ENCODE results near the gene IFIT1B. TPM values are rescaled to one million over a fixed set of nuclear protein-coding genes. Genes with fewer than 3 reads are reported as not detected.

IFIT1B gene
- total and polyA plus RNA-seq, 10 of the 15 experiments (the other 5 are each of a cell fraction or from before 2014, with no cell fraction given): 0.04 TPM; not detected in 9

GRCh38 chr10:89363729-89364442 is 14.0 kb upstream of the IFIT1B start (continued):
- peak; percentile 15; the same call in 1 of the 2 replicates for TF ChIP-seq MTA2 (IDR thresholded peaks at IDR 0.05; ENCODE audit: low read depth)

GRCh38 chr10:89364531-89364930 is 13.3 kb upstream of the IFIT1B start:
- in situ Hi-C loops (cut with MboI): no loop called here
- H2AFZ ChIP-seq (ENCODE audit: control insufficient read depth, low read depth, low read length): no peak overlapping the region
- ChIA-PET RAD21 (ENCODE audit: unreplicated experiment) (interaction anchor here (0.8 to 2.6 kb wide), 9 partner anchors 10 to 63 kb away, joined by 3 to 16 read pairs (median 3); partner anchors contain the start of genes IFIT2 and IFIT5), CTCF (interaction anchor here (0.9 to 2.8 kb wide), 11 partner anchors 10 to 146 kb away, joined by 3 to 9 read pairs (median 5); partner anchors contain the start of genes IFIT1, IFIT2 and LIPA), SMC1A (ENCODE audit: uncharacterized antibody, unreplicated experiment) (interaction anchor here (0.7 to 6.8 kb wide), 11 partner anchors 9 to 118 kb away, joined by 3 to 40 read pairs (median 5); partner anchors contain the start of gene IFIT2), POLR2A (interaction anchor here (0.8 to 1.2 kb wide), 3 partner anchors 8 to 37 kb away, joined by 4 read pairs; partner anchors contain the start of gene IFIT3)
- H3K27me3 ChIP-seq (replicated peaks in 1 of 2; ENCODE audit: control insufficient read depth in 2 of 2, insufficient read depth in 2 of 2, low read length in 1 of 2): no peaks in the 10 kb centered on the region
- H3K9me3 ChIP-seq (replicated peaks; ENCODE audit: control insufficient read depth, insufficient read depth, low read length): no peaks in the 10 kb centered on the region
- no peaks in the 10 kb centered on the region for H4K20me1 ChIP-seq (ENCODE audit: control insufficient read depth, insufficient read depth)
- no peak overlapping the region for H3K4me2 ChIP-seq (ENCODE audit: control insufficient read depth, insufficient read depth)
- peaks cover 30% of the 10 kb centered on the region for H3K4me1 ChIP-seq (ENCODE audit: control insufficient read depth, insufficient read depth, low read length)
- no peak for DNase-seq (ENCODE audit: low read depth, low spot score)
- H3K79me2 ChIP-seq (ENCODE audit: control insufficient read depth, insufficient read depth, low read length): no peaks in the 10 kb centered on the region
- H3K27ac ChIP-seq (ENCODE audit: control insufficient read depth, insufficient read depth): peak overlapping the region; percentile 59; the same call in 1 of the 2 replicates
- ATAC-seq: peak; percentile 45
- WGBS (ENCODE audit: insufficient coverage, insufficient replicate concordance, low lambda C conversion rate, missing lambda C conversion rate): 88% methylated on average over 1 of the region's 1 CpG
- no peak for FAIRE-seq
- H3K9ac ChIP-seq (ENCODE audit: control insufficient read depth, insufficient read depth, low read length): no peak overlapping the region
- H3K4me3 ChIP-seq: no peak overlapping the region; the same call in 1 of the 2 replicates
- no TSS peak for BruUV-seq (replicated peaks)
- intact Hi-C loops (cut with micrococcal nuclease; ENCODE audit: unreplicated experiment): no loop called here
- no peaks in the 10 kb centered on the region for H3K36me3 ChIP-seq (ENCODE audit: control insufficient read depth in 2 of 2, insufficient read depth in 2 of 2, low read length in 1 of 2)
- TF ChIP-seq YBX1 (IDR thresholded peaks at IDR 0.05) (no peak), SRF (IDR thresholded peaks at IDR 0.05; ENCODE audit: low read depth in 2 of 2, low read length in 2 of 2) (no peak), RELA (IDR thresholded peaks at IDR 0.05; ENCODE audit: borderline replicate concordance, partially characterized antibody) (no peak), HDAC6 (IDR thresholded peaks at IDR 0.05; ENCODE audit: unreplicated experiment) (no peak), JUND (IDR thresholded peaks at IDR 0.05; ENCODE audit: low read depth, low read length) (no peak), TCF12 (IDR thresholded peaks at IDR 0.05; ENCODE audit: low read depth, low read length) (no peak), BACH1 (IDR thresholded peaks at IDR 0.05; ENCODE audit: borderline replicate concordance) (no peak), RUNX3 (IDR thresholded peaks at IDR 0.05; ENCODE audit: low read length) (no peak), E2F8 (IDR thresholded peaks at IDR 0.05; ENCODE audit: low read depth, partially characterized antibody) (no peak), EP300 (IDR thresholded peaks at IDR 0.05; ENCODE audit: borderline replicate concordance in 1 of 2, control insufficient read depth in 1 of 2, low read depth in 2 of 2, low read length in 2 of 2) (no peak), MLLT1 (IDR thresholded peaks at IDR 0.05) (no peak), SUPT20H (IDR thresholded peaks at IDR 0.05; ENCODE audit: borderline replicate concordance, control insufficient read depth, low read depth, low read length) (no peak), HSF1 (IDR thresholded peaks at IDR 0.05; ENCODE audit: low read depth, low read length) (no peak), SUZ12 (IDR thresholded peaks at IDR 0.05; ENCODE audit: unreplicated experiment) (no peak), ZNF622 (IDR thresholded peaks at IDR 0.05) (no peak)
